HG02870 (cell line): ENCODE data around the gene SCYGR3.

ENCODE experiments used
- ATAC-seq: cut with Tn5 transposase; IDR thresholded peaks from one replicate; pipeline ENCODE4 v1.9.1; 2021; ENCODE audit warnings: mild to moderate bottlenecking, moderate library complexity; ENCODE audit not compliant: unreplicated experiment

The SCYGR3 gene

GRCh38 chr2:227565080-227565479, 49.6 kb downstream of the SCYGR3 start:
- ATAC-seq: no peak
